Astrocyte (in vitro differentiated cells and primary cell): ENCODE results near the gene MSRB3.

Experiments used
- EZH2 ChIP-seq: IDR thresholded peaks from 2 replicates; pipeline ENCODE4 v1.6.1; 2012; ENCODE audit warnings: mild to moderate bottlenecking, low read length, inconsistent platforms; ENCODE audit not compliant: insufficient read depth
- TF ChIP-seq, protein P1 (sequence below): IDR thresholded peaks from 2 replicates; pipeline ENCODE4 v1.5.1; 2011; ENCODE audit warnings: low read depth, mild to moderate bottlenecking, inconsistent platforms, low read length, moderate library complexity; ENCODE audit not compliant: insufficient read depth

DNA sequence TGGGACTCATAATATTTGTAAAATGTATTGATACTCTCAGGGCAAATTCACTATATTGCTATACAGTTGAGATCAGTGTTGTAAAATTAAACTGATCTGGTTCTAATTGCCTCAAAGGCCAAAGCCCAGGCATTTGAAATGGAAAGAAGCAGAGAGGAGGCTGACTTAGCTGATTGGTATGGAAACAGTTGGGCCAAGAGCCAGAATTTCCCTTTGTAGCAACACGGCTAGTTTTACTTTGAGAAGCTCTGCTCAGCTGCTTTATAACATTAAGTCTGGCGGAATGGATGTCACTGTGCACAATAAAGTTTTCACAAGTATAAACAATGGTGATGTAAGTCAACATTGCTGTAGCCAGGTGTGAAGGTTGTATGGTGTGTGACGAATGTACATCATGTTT lies 186.4 kb downstream of the MSRB3 start:
- TF ChIP-seq, protein P1, sequence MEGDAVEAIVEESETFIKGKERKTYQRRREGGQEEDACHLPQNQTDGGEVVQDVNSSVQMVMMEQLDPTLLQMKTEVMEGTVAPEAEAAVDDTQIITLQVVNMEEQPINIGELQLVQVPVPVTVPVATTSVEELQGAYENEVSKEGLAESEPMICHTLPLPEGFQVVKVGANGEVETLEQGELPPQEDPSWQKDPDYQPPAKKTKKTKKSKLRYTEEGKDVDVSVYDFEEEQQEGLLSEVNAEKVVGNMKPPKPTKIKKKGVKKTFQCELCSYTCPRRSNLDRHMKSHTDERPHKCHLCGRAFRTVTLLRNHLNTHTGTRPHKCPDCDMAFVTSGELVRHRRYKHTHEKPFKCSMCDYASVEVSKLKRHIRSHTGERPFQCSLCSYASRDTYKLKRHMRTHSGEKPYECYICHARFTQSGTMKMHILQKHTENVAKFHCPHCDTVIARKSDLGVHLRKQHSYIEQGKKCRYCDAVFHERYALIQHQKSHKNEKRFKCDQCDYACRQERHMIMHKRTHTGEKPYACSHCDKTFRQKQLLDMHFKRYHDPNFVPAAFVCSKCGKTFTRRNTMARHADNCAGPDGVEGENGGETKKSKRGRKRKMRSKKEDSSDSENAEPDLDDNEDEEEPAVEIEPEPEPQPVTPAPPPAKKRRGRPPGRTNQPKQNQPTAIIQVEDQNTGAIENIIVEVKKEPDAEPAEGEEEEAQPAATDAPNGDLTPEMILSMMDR = no peak
- TF ChIP-seq EZH2 = no peak
